Spleen (tissue), 11 donors: ENCODE data around the gene ZBTB34. TPM values are rescaled to one million over a fixed set of nuclear protein-coding genes. Genes with fewer than 3 reads are reported as not detected.

Experiments
- DNase-seq: peaks from one replicate; pipeline ENCODE4 v3.0.0-alpha.2; 2020
- H3K27ac ChIP-seq, 8 donors: fragments of 200-600 bp; sonication (generic) in 7 of 8; 1 replicate in 4 of 8; 2 replicates in 4 of 8; pipeline versions ENCODE4 v1.5.0 to v1.8.0; 2016 to 2021; ENCODE audit warnings: inconsistent platforms in 4 of 8, mild to moderate bottlenecking in 4 of 8, moderate library complexity in 1 of 8
- H3K27me3 ChIP-seq, 7 donors: fragments of 200-600 bp; sonication (generic) in 6 of 7; replicated peaks in 1 of 7; 1 replicate in 4 of 7; 2 replicates in 3 of 7; pipeline versions ENCODE4 v1.5.0 to v1.8.0; 2016 to 2021; ENCODE audit warnings: inconsistent platforms in 3 of 7, mild to moderate bottlenecking in 1 of 7
- H3K36me3 ChIP-seq, 6 donors: fragments of 200-600 bp; sonication (generic) in 5 of 6; 1 replicate in 4 of 6; 2 replicates in 2 of 6; pipeline versions ENCODE4 v1.5.0 to v1.8.0; 2016 to 2021; ENCODE audit warnings: inconsistent platforms in 2 of 6
- H3K4me1 ChIP-seq, 6 donors: fragments of 200-600 bp; sonication (generic) in 5 of 6; 1 replicate in 3 of 6; 2 replicates in 3 of 6; pipeline versions ENCODE4 v1.5.0 to v1.8.0; 2016 to 2021; ENCODE audit warnings: inconsistent platforms in 3 of 6
- H3K4me3 ChIP-seq, 8 donors: fragments of 200-600 bp; sonication (generic) in 7 of 8; 1 replicate in 4 of 8; 2 replicates in 4 of 8; pipeline versions ENCODE4 v1.5.0 to v1.8.0; 2016 to 2021; ENCODE audit warnings: inconsistent platforms in 4 of 8, mild to moderate bottlenecking in 4 of 8, moderate library complexity in 2 of 8
- H3K9me3 ChIP-seq, 8 donors: fragments of 200-600 bp; sonication (generic) in 7 of 8; 1 replicate in 4 of 8; 2 replicates in 4 of 8; pipeline versions ENCODE4 v1.5.0 to v1.8.0; 2016 to 2021; ENCODE audit warnings: inconsistent platforms in 4 of 8
- POLR2A ChIP-seq, 3 donors: fragments of 450-650 bp; IDR thresholded peaks; one replicate each; pipeline ENCODE4 v1.5.1; 2017; ENCODE audit warnings: antibody characterized with exemption in 3 of 3, mild to moderate bottlenecking in 1 of 3
- POLR2AphosphoS5 ChIP-seq, 3 donors: sonication (generic); formaldehyde crosslinking; IDR thresholded peaks; one replicate each; pipeline ENCODE4 v1.5.1; 2017; ENCODE audit warnings: antibody characterized with exemption in 3 of 3
- WGBS, 5 donors: extraction: QIAGEN DNeasy Blood & Tissue Kit in 3 of 5; methylation state at CpG; one replicate each; pipeline versions ENCODE4 v1.1.5 to v1.1.7; 2013 to 2018; 5-methylcytosine and 5-hydroxymethylcytosine counted together
- intact Hi-C: fragments of 100-400 bp; cut with DNase I; formaldehyde crosslinking; loops from one replicate; pipeline ENCODE4 v1.15.0; 2023; ENCODE audit warnings: low total_unique reads
- polyA plus RNA-seq, 3 donors: library from polyadenylated mRNA; stranded (reverse); fragments of 200-250 nt; gene quantifications; one replicate each; pipeline ENCODE4 v1.2.1, GENCODE V29; 2013
- total RNA-seq, 7 donors: library from RNA; depleted of rRNA in 3 of 7; stranded (reverse); fragments of >200 nt in 3 of 7; fragmentation: NEBNext Ultra II Directional in 4 of 7; extraction: Animal tissue kit (Norgen Biotek cat#: 25700) in 4 of 7; gene quantifications; one replicate each; pipeline versions ENCODE4 v1.1.0 to v1.2.1, GENCODE V29; 2016 to 2021
- TF ChIP-seq, protein P1 (sequence below), 11 experiments: fragments of 200-600 bp in 7 of 11; fragments of 450-650 bp in 4 of 11; sonication (generic) in 4 of 11; IDR thresholded peaks in 8 of 11; conservative IDR thresholded peaks in 3 of 11; 1 replicate in 7 of 11; 2 replicates in 4 of 11; pipeline versions ENCODE4 v1.4.0 to v1.8.0; 2016 to 2021; ENCODE audit warnings: antibody characterized with exemption in 11 of 11, inconsistent platforms in 4 of 11, mild to moderate bottlenecking in 1 of 11
- donor health status: healthy with polysubstance abuse.
- donor health status: DM: no; HTN: no; CAD: no; lungs with moderate emphysema.
- donor health status: DM: no; HTN: no; CAD: no.
- donor health status: Bipolar disorder and iron deficiency.
- donor health status: healthy.
- donor health status: DM: no; HTN: no; CAD: no.
- donor health status: DM: yes; HTN: yes; CAD: no.

Gene ZBTB34
- total and polyA plus RNA-seq, 10 donors: 2.1 to 28.9 (median 15.1) TPM

DNA sequence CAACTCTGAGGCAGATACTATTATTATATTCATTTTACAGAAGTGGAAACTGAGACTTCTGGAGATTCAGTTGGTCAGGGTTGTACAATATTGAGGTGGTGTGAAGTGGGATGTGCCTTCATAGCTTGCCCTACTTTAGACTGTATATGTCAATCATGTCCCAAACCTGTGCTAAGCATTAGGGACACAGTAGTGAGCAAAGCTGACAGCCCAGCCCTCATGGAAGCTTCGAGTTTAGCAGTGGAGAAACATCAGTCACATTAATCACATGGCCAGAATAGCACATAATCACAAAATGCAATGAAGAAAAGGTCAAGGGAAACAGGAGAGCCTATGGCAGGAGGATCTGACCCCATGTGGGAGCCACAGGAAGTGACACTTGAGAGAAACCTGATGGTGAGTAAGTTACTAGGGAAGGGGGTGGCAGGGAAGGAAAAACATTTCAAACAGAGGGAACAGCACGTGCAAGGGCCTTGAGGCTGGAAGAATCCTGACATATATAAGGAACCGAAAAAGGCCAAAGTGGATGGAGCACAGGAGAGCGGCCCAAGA is 33.7 kb downstream of the ZBTB34 start:
- DNase-seq: no peak
- H3K9me3 ChIP-seq: no peaks in the 10 kb centered on the region
- intact Hi-C loops: no loop called here

DNA sequence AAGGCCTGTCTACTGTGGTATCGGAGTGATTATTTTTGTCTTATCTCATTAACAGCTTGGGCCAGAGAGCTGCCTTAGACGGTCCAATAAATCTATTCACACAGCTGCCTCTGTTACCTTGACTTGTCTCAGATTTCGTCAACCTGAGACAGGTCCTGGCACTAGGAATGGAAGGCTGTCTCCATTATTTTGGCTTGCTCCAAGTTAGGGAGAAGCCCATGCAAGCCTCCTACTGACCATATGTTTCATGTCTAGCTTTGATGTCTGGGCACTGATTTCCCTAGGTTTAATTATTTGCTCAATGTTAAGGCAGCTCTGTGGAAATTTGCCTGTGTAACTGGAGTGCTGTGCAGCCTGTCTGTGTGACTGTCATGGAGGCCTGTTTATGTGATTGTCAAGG is 41.8 kb downstream of the ZBTB34 start:
- Histone ChIP-seq H3K27ac (no peak overlapping the region), H3K4me1 (no peaks in the 10 kb centered on the region), H3K27me3 (peaks cover 0 to 8% (median 0%) of the 10 kb centered on the region in 7 donors), H3K4me3 (no peak overlapping the region), H3K36me3 (no peaks in the 10 kb centered on the region), H3K9me3 (peaks cover 0 to 20% (median 13%) of the 10 kb centered on the region in 8 donors)
- 76 to 88% (median 86%) methylated on average over 3 of the region's 3 CpGs for WGBS, 5 donors
- TF ChIP-seq, protein P1, sequence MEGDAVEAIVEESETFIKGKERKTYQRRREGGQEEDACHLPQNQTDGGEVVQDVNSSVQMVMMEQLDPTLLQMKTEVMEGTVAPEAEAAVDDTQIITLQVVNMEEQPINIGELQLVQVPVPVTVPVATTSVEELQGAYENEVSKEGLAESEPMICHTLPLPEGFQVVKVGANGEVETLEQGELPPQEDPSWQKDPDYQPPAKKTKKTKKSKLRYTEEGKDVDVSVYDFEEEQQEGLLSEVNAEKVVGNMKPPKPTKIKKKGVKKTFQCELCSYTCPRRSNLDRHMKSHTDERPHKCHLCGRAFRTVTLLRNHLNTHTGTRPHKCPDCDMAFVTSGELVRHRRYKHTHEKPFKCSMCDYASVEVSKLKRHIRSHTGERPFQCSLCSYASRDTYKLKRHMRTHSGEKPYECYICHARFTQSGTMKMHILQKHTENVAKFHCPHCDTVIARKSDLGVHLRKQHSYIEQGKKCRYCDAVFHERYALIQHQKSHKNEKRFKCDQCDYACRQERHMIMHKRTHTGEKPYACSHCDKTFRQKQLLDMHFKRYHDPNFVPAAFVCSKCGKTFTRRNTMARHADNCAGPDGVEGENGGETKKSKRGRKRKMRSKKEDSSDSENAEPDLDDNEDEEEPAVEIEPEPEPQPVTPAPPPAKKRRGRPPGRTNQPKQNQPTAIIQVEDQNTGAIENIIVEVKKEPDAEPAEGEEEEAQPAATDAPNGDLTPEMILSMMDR (IDR thresholded peaks at IDR 0.05 in 8 of 11, conservative IDR thresholded peaks at IDR 0.05 in 3 of 11): no peak
- no peak for TF ChIP-seq POLR2A (IDR thresholded peaks at IDR 0.05)
- TF ChIP-seq POLR2AphosphoS5 (IDR thresholded peaks at IDR 0.05): no peak
- intact Hi-C loops: no loop called here
- no peak for DNase-seq

More for the DNA sequence above, 33.7 kb downstream of the ZBTB34 start:
- WGBS, 5 donors: 69 to 80% (median 74%) methylated on average over 4 of the region's 4 CpGs
- Histone ChIP-seq H3K4me1 (no peaks in the 10 kb centered on the region), H3K36me3 (no peaks in the 10 kb centered on the region), H3K4me3 (no peak overlapping the region), H3K27ac (no peak overlapping the region), H3K27me3 (no peaks in the 10 kb centered on the region)
- TF ChIP-seq POLR2AphosphoS5 (IDR thresholded peaks at IDR 0.05) (no peak), POLR2A (IDR thresholded peaks at IDR 0.05) (no peak)
- TF ChIP-seq, protein P1 (IDR thresholded peaks at IDR 0.05 in 8 of 11, conservative IDR thresholded peaks at IDR 0.05 in 3 of 11): no peak

DNA sequence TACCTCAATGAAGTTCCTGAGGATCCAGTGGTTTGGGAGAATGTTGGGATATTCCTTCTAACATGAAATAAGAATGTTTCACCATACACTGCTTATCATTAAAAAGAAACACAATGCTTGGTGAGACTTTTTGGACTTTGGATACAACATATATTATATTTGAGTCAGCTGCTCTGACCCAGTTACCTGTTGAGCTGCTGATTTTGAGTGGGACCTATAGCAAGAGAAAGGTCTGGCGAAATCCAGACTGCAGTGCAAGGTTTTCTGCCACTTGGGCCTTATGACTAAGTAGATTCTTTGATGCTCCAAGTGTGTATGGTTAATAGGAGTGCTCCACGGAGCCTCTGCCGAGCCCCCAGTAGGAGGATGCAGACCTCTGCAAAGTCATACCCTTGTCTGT is 44.1 kb downstream of the ZBTB34 start:
- no peak for TF ChIP-seq POLR2A (IDR thresholded peaks at IDR 0.05)
- TF ChIP-seq POLR2AphosphoS5 (IDR thresholded peaks at IDR 0.05): no peak
- TF ChIP-seq, protein P1 (IDR thresholded peaks at IDR 0.05 in 8 of 11, conservative IDR thresholded peaks at IDR 0.05 in 3 of 11): no peak
- intact Hi-C loops: no loop called here
- Histone ChIP-seq H3K4me1 (no peaks in the 10 kb centered on the region), H3K9me3 (peaks cover 0 to 20% (median 13%) of the 10 kb centered on the region in 8 donors), H3K4me3 (no peak overlapping the region), H3K27me3 (peaks cover 0 to 16% (median 0%) of the 10 kb centered on the region in 7 donors), H3K27ac (no peak overlapping the region), H3K36me3 (no peaks in the 10 kb centered on the region)
- WGBS, 5 donors: 78 to 94% (median 83%) methylated on average over 3 of the region's 3 CpGs
- DNase-seq: no peak

DNA sequence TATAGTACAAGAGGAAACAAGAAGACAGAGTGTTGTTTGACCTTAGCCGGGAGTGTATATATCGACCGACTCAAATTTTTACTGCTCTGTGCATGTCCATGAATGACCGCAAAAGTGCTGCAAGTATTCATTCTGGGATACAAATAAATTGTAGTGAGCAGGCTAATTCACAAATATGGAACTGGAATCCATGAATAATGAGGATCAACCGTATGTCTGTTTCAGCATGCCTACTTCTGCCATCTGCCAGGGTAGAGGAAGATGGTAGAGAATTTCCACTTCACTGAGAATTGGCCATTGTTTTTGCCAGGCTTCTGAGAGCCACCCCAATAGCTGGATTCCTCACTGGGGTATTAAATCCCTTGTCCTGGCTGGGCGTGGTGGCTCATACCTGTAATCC is 45.7 kb downstream of the ZBTB34 start:
- Histone ChIP-seq H3K27me3 (peaks cover 0 to 16% (median 0%) of the 10 kb centered on the region in 7 donors), H3K4me3 (no peak overlapping the region), H3K36me3 (no peaks in the 10 kb centered on the region), H3K4me1 (no peaks in the 10 kb centered on the region), H3K27ac (no peak overlapping the region), H3K9me3 (peaks cover 0 to 14% (median 10%) of the 10 kb centered on the region in 8 donors)
- no peak for DNase-seq
- no peak for TF ChIP-seq POLR2AphosphoS5 (IDR thresholded peaks at IDR 0.05)
- no peak for TF ChIP-seq POLR2A (IDR thresholded peaks at IDR 0.05)
- TF ChIP-seq, protein P1 (IDR thresholded peaks at IDR 0.05 in 8 of 11, conservative IDR thresholded peaks at IDR 0.05 in 3 of 11): no peak
- 70 to 81% (median 75%) methylated on average over 6 of the region's 6 CpGs for WGBS, 5 donors
- intact Hi-C loops: no loop called here
